Tibial nerve (tissue), 3 donors: ENCODE data around the gene NTNG2.

Source experiments
- CTCF ChIP-seq, 5 experiments: fragments of 200-600 bp in 3 of 5; fragments of 450-650 bp in 2 of 5; sonication (generic) in 3 of 5; IDR thresholded peaks; one replicate each; pipeline ENCODE4 v1.5.1; 2016 to 2019; ENCODE audit warnings: antibody characterized with exemption in 5 of 5, mild to moderate bottlenecking in 3 of 5, moderate library complexity in 2 of 5
- POLR2A ChIP-seq, 2 donors: fragments of 450-650 bp; IDR thresholded peaks; one replicate each; pipeline ENCODE4 v1.6.1; 2017; ENCODE audit warnings: antibody characterized with exemption in 2 of 2, mild to moderate bottlenecking in 2 of 2, moderate library complexity in 2 of 2

GRCh38 chr9:132160802-132161742, 786 bp upstream of the NTNG2 start:
- TF ChIP-seq POLR2A (IDR thresholded peaks at IDR 0.05) = no peak
- TF ChIP-seq CTCF (IDR thresholded peaks at IDR 0.05) = no peak
